HG03045 (cell line): Measurements from ENCODE around the gene PPP5C.

Experiments
- ATAC-seq: cut with Tn5 transposase; IDR thresholded peaks from one replicate; pipeline ENCODE4 v1.9.1; 2021; ENCODE audit warnings: mild to moderate bottlenecking, moderate library complexity; ENCODE audit not compliant: unreplicated experiment

PPP5C gene

GRCh38 chr19:46328079-46328478 lies 18.8 kb upstream of the PPP5C start:
- no peak for ATAC-seq

- ATAC-seq, result no peak
These were observed 16.5 kb upstream of the PPP5C start for GRCh38 chr19:46330319-46330918.

GRCh38 chr19:46337487-46337886 lies 9.4 kb upstream of the PPP5C start:
- no peak for ATAC-seq

- ATAC-seq, result no peak
These were observed 7.4 kb upstream of the PPP5C start for GRCh38 chr19:46339446-46339845.

- no peak for ATAC-seq
These were observed 6.7 kb upstream of the PPP5C start for GRCh38 chr19:46340051-46340659.

GRCh38 chr19:46341937-46342336 lies 5.0 kb upstream of the PPP5C start:
- no peak for ATAC-seq

- no peak for ATAC-seq
These were observed 2.5 kb upstream of the PPP5C start for GRCh38 chr19:46344363-46344762.

GRCh38 chr19:46345157-46345556 lies 1.7 kb upstream of the PPP5C start:
- no peak for ATAC-seq

- no peak for ATAC-seq
These were observed 641 bp downstream of the PPP5C start for GRCh38 chr19:46347572-46347883.

- no peak for ATAC-seq
These were observed 1.1 kb downstream of the PPP5C start for GRCh38 chr19:46347985-46348384.

GRCh38 chr19:46349311-46349993 lies 2.6 kb downstream of the PPP5C start:
- ATAC-seq, result no peak

- ATAC-seq, result no peak
These were observed 3.3 kb downstream of the PPP5C start for GRCh38 chr19:46350029-46350757.

GRCh38 chr19:46350758-46351159 lies 3.9 kb downstream of the PPP5C start:
- ATAC-seq, result no peak

GRCh38 chr19:46351241-46352041 lies 4.6 kb downstream of the PPP5C start:
- no peak for ATAC-seq

GRCh38 chr19:46353730-46354528 lies 7.0 kb downstream of the PPP5C start:
- no peak for ATAC-seq

GRCh38 chr19:46355234-46356148 lies 8.6 kb downstream of the PPP5C start:
- no peak for ATAC-seq

GRCh38 chr19:46356149-46357055 lies 9.5 kb downstream of the PPP5C start:
- ATAC-seq, result no peak
